ENCODE measurements around the gene EYS.

DNA sequence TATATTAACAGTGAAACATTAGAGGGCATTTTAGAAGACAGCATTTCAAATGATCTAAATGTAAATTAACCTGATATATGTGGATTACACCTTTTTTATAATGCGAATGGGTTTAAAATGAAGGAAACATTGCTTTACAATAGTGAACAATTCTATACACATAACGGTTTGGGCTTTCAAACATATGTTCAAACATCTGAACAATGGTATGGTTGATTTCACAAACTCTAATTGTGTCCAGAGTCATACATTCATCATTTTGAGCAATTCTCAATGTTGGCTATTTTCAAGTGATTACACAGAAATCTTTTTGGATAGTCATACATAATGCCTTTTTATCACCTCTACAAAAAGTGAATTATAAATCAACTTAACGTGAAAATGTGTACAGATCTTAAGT lies 1493.3 kb downstream of the EYS start:
- TF ChIP-seq ZNF146 (CRISPR knock-in tag; IDR thresholded peaks at IDR 0.05; ENCODE audit: unreplicated experiment) (no peak), MEIS2 (IDR thresholded peaks at IDR 0.05; ENCODE audit: partially characterized antibody) (no peak), PHTF2 (CRISPR knock-in tag; IDR thresholded peaks at IDR 0.05) (no peak), FOXK2 (conservative IDR thresholded peaks at IDR 0.05 in 1 of 2, IDR thresholded peaks at IDR 0.05 in 1 of 2; ENCODE audit: low read depth in 2 of 2) (no peak), POLR2AphosphoS5 (IDR thresholded peaks at IDR 0.05; ENCODE audit: control insufficient read depth, insufficient read depth, low read depth, low read length) (no peak), GATAD2B (IDR thresholded peaks at IDR 0.05; ENCODE audit: borderline replicate concordance) (no peak)
- TF ChIP-seq, protein P1, sequence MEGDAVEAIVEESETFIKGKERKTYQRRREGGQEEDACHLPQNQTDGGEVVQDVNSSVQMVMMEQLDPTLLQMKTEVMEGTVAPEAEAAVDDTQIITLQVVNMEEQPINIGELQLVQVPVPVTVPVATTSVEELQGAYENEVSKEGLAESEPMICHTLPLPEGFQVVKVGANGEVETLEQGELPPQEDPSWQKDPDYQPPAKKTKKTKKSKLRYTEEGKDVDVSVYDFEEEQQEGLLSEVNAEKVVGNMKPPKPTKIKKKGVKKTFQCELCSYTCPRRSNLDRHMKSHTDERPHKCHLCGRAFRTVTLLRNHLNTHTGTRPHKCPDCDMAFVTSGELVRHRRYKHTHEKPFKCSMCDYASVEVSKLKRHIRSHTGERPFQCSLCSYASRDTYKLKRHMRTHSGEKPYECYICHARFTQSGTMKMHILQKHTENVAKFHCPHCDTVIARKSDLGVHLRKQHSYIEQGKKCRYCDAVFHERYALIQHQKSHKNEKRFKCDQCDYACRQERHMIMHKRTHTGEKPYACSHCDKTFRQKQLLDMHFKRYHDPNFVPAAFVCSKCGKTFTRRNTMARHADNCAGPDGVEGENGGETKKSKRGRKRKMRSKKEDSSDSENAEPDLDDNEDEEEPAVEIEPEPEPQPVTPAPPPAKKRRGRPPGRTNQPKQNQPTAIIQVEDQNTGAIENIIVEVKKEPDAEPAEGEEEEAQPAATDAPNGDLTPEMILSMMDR (IDR thresholded peaks at IDR 0.05 in 2 of 3, conservative IDR thresholded peaks at IDR 0.05 in 1 of 3; ENCODE audit: insufficient read depth in 2 of 3, low read depth in 1 of 3, low read length in 3 of 3) = no peak
- TF ChIP-seq, protein P2, sequence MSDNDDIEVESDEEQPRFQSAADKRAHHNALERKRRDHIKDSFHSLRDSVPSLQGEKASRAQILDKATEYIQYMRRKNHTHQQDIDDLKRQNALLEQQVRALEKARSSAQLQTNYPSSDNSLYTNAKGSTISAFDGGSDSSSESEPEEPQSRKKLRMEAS (CRISPR knock-in tag; IDR thresholded peaks at IDR 0.05) = no peak
- TF ChIP-seq, protein P3, sequence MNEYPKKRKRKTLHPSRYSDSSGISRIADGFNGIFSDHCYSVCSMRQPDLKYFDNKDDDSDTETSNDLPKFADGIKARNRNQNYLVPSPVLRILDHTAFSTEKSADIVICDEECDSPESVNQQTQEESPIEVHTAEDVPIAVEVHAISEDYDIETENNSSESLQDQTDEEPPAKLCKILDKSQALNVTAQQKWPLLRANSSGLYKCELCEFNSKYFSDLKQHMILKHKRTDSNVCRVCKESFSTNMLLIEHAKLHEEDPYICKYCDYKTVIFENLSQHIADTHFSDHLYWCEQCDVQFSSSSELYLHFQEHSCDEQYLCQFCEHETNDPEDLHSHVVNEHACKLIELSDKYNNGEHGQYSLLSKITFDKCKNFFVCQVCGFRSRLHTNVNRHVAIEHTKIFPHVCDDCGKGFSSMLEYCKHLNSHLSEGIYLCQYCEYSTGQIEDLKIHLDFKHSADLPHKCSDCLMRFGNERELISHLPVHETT (CRISPR knock-in tag; conservative IDR thresholded peaks at IDR 0.05 in 1 of 2, IDR thresholded peaks at IDR 0.05 in 1 of 2) = no peak
